GM12865 (cell line): ENCODE results near the gene AMFR.

Experiments used
- DNase-seq: peaks from one replicate; pipeline ENCODE4 v3.0.0; 2010; ENCODE audit warnings: low read depth
- H3K4me3 ChIP-seq: 2 replicates; pipeline ENCODE4 v1.5.1; 2011; ENCODE audit warnings: mild to moderate bottlenecking, low read depth, low read length, control low read depth
- TF ChIP-seq, protein P1 (sequence below): IDR thresholded peaks from 2 replicates; pipeline ENCODE4 v1.5.1; 2011; ENCODE audit warnings: low read length, control low read depth, low read depth, inconsistent platforms; ENCODE audit not compliant: insufficient read depth; ENCODE audit errors: missing control alignments

Gene AMFR

DNA sequence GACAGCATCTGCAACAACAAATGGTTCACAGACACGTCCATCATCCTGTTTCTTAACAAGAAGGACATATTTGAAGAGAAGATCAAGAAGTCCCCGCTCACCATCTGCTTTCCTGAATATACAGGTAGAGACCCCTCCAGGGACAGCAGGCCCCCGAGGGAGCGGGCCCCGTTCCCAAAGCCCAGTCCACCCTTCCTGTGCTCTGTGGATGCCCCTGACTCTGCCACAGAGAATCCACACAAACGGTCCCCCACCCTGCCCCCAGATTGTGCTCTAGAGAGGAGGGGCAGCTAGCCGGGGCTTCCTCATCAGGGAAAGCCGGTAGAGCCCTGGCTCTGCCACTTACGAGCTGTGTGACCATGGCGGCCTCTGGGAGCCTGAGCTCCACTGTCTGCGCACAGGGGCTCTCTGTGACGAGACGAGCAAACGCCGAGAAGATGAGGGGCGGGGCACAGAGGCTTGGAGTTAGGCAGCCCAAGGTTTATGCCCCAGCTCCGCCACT is 84.4 kb downstream of the AMFR start:
- TF ChIP-seq, protein P1, sequence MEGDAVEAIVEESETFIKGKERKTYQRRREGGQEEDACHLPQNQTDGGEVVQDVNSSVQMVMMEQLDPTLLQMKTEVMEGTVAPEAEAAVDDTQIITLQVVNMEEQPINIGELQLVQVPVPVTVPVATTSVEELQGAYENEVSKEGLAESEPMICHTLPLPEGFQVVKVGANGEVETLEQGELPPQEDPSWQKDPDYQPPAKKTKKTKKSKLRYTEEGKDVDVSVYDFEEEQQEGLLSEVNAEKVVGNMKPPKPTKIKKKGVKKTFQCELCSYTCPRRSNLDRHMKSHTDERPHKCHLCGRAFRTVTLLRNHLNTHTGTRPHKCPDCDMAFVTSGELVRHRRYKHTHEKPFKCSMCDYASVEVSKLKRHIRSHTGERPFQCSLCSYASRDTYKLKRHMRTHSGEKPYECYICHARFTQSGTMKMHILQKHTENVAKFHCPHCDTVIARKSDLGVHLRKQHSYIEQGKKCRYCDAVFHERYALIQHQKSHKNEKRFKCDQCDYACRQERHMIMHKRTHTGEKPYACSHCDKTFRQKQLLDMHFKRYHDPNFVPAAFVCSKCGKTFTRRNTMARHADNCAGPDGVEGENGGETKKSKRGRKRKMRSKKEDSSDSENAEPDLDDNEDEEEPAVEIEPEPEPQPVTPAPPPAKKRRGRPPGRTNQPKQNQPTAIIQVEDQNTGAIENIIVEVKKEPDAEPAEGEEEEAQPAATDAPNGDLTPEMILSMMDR, result no peak
- no peak overlapping the region for H3K4me3 ChIP-seq
- DNase-seq, result no peak

DNA sequence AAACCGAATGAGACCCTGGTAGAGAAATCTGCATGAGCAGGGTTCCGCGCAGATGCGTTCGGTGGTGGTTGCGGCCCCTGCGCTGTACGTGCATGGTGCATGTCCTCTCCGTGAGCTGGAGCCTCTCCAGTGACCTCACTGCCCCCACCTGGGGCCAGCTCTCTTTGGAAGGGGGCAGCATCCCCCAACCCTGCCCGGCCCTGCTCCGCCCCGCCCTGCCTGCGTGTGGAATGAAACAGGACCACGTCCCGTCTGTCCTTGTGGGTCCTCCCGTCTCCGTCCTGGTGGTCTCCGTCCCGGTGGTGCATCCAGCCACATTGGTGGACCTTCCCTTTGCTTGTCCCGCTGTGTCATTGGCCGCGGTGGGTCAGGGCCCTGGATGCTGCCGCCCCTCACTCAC is 84.9 kb downstream of the AMFR start:
- no peak for DNase-seq
- TF ChIP-seq, protein P1, result no peak
- no peak overlapping the region for H3K4me3 ChIP-seq

DNA sequence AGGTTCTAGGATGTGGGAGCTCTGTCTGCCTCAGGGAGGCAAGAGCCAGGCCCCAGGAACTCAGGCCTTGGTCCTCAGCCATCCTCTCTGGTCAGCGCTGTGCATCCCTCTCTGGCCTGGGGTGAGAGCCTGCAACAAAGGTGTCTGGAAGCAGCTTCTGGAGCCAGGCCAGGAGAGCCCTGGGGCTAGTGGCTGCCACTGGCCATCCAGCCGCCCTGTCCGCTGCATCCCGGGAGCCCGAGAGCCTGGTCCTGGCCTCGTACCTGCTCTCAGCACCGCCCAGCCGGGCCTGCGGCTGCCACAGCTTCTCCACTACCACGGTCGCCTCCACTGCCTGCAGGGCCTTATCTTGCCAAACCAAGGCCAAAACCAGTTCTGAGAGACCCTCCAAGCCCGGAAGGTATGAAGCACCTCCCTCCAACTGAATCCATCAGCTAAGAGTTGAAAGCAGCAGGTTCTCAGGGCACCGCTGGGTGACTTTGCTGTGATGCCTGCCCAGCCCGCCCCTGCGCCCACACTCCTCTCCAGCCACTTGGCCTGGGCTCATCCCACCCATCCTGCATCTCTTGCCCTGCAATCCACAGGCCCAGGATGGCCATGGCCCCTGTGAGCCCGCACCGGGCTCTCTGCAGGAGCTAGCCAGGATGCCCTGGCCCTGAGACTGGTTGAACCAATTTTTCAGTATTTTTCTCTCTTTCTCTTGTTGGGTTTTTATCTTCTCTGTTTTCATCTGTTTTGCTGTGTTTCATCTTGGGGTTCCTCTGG is 85.7 kb downstream of the AMFR start:
- H3K4me3 ChIP-seq, result no peak overlapping the region
- TF ChIP-seq, protein P1, result no peak
- DNase-seq, result no peak

DNA sequence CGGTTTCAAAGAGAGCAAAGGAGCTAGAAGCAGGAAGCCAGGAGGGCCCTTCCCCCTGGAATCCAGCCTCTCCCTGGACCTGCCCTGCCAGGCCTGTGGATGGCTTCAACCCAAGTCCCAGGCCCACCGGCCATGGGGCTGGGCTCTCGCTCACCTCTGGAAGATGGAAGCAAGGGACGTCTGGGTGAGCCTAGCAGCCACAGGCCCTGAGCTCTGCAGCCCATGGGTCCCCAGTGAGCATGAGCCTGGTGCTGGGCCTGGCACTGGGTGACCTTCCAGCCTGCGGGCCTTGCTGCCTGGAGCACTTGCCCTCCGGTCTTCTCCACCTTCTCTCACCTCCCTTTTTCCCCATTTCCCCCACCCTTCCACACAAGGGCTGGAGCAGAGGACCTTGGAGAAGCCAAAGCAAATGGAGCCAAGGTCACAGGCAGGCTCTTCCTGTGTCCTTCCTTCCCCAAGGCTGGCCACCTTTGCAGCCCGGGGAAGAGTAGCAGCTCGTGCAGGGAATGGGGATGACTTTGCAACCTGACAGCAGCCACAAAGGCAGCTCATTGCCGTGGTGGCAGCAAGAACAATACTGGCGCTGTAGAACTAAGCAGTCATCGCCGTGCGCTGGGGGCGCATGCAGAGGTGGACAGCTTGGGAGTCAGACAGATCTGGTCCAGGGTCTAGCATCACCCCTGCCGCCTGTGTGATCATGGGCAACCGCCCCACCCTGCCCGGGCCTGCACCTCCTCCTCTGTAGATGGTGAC is 86.6 kb downstream of the AMFR start:
- no peak overlapping the region for H3K4me3 ChIP-seq
- no peak for DNase-seq
- TF ChIP-seq, protein P1, result no peak

DNA sequence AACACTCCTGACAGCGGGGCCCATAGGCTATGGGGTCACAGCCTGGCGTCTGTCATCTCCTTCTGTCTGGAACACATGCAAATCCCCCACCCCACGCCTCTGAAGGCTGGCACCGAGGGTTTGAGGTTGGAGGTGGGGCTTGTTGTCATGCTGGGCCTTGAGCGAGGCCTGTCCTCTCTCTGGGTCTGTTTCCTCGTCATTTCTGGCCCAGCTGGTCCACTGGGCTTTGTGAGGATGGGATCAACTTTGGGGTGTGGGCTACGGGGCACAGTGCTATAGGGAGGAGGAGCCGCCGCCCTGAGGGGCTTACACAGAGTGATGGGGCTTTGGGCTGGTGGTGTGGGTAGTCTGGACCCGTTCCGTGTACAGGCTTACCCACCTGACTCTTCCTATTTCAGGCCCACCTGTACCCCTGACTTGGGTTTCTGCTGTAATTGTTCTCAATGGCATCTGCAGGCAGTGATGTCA is 87.5 kb downstream of the AMFR start:
- no peak for DNase-seq
- TF ChIP-seq, protein P1, result no peak
- no peak overlapping the region for H3K4me3 ChIP-seq

DNA sequence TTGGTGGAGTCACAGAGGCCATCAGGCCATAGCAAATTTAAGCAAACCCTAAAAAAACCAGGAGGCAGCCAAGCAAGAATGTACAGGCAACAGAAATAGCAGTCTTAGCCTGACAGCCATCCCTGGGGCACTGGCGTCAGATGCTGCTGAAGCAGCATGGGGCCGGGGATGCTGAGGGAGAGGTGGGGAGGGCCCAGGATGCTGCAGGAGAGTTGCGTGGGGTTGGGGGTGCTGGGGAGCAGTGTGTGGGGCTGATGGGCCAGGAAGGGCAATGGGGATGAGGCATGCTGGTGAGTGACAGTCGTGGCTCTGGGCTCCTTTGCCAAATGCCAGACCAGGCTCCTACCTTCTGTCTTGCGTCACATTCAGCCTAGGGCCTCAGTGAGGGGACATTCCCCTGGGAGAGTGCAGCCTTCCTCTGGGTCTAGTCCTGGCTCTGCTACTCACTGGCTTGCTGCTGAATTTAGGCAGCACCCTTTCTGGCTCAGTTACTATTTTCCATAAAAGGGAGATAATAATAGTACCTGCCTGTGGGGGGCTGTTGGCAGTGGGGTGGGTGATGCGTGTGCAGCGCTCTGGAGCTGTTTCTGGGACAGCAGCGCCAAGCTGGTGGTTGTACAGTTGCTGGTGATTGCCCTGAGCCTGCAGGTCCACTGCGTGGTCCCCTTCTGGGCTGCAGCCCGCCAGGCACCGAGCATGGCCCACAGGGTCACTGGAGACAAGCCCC is 88.1 kb downstream of the AMFR start:
- TF ChIP-seq, protein P1, result no peak
- no peak for DNase-seq
- no peak overlapping the region for H3K4me3 ChIP-seq
